IMR-90 (cell line): Measurements from ENCODE around the gene NOS1AP.

ENCODE experiments used
- CTCF ChIP-seq: conservative IDR thresholded peaks from 2 replicates; pipeline ENCODE4 v1.5.1; 2012; ENCODE audit warnings: mild to moderate bottlenecking, low read depth, low read length, improper control_type of control experiment
- POLR2A ChIP-seq: IDR thresholded peaks from 2 replicates; pipeline ENCODE4 v1.6.1; 2012; ENCODE audit warnings: mild to moderate bottlenecking, low read depth, low read length

- TF ChIP-seq POLR2A (no peak), CTCF (no peak)
These were observed 33.3 kb upstream of the NOS1AP start for GRCh38 chr1:162036163-162036562.
